A549 (cell line): Measurements from ENCODE around the gene TEX22.

ENCODE experiments used
- EP300 ChIP-seq, 2 experiments: fragments of >200 bp; sonication (Bioruptor Twin); formaldehyde crosslinking; IDR thresholded peaks; 2 replicates in 1 of 2; 3 replicates in 1 of 2; pipeline ENCODE4 v1.6.1; 2016 to 2017
- ESRRA ChIP-seq: fragments of 150-350 bp; IDR thresholded peaks from 2 replicates; pipeline ENCODE4 v1.6.1; 2014; ENCODE audit warnings: mild to moderate bottlenecking, low read length, borderline replicate concordance
- KDM5A ChIP-seq: fragments of 200-600 bp; sonication (generic); IDR thresholded peaks from 2 replicates; pipeline ENCODE4 v1.6.1; 2016; ENCODE audit warnings: antibody characterized with exemption, mild to moderate bottlenecking
- MAFK ChIP-seq: fragments of 450-650 bp; IDR thresholded peaks from 2 replicates; pipeline ENCODE4 v1.6.1; 2014; ENCODE audit not compliant: partially characterized antibody
- NR3C1 ChIP-seq: fragments of >200 bp; sonication (Bioruptor Twin); formaldehyde crosslinking; IDR thresholded peaks from 3 replicates; pipeline ENCODE4 v1.6.1; 2017
- POLR2A ChIP-seq: IDR thresholded peaks from 2 replicates; pipeline ENCODE4 v1.6.1; 2012; ENCODE audit warnings: mild to moderate bottlenecking, low read length
- RAD21 ChIP-seq, 2 experiments: fragments of >200 bp in 1 of 2; sonication (Bioruptor Twin) in 1 of 2; formaldehyde crosslinking in 1 of 2; IDR thresholded peaks in 1 of 2; conservative IDR thresholded peaks in 1 of 2; 2 replicates in 1 of 2; 3 replicates in 1 of 2; pipeline ENCODE4 v1.6.1; 2012 to 2018; ENCODE audit warnings: inconsistent platforms in 1 of 2
- RFX5 ChIP-seq: fragments of 450-650 bp; IDR thresholded peaks from 2 replicates; pipeline ENCODE4 v1.7.1; 2014; ENCODE audit warnings: antibody characterized with exemption, mild to moderate bottlenecking, moderate library complexity
- SMC3 ChIP-seq: fragments of >200 bp; sonication (Bioruptor Twin); formaldehyde crosslinking; IDR thresholded peaks from 3 replicates; pipeline ENCODE4 v1.6.1; 2018; ENCODE audit warnings: inconsistent platforms
- ZFP36 ChIP-seq: fragments of 450-650 bp; IDR thresholded peaks from 2 replicates; pipeline ENCODE4 v1.6.1; 2014; ENCODE audit warnings: borderline replicate concordance; ENCODE audit not compliant: partially characterized antibody
- TF ChIP-seq, protein P1 (sequence below): fragments of >200 bp; sonication (Bioruptor Twin); formaldehyde crosslinking; IDR thresholded peaks from 3 replicates; pipeline ENCODE4 v1.5.1; 2016
- TF ChIP-seq, protein P2 (sequence below): IDR thresholded peaks from 2 replicates; pipeline ENCODE4 v1.6.1; 2012

DNA sequence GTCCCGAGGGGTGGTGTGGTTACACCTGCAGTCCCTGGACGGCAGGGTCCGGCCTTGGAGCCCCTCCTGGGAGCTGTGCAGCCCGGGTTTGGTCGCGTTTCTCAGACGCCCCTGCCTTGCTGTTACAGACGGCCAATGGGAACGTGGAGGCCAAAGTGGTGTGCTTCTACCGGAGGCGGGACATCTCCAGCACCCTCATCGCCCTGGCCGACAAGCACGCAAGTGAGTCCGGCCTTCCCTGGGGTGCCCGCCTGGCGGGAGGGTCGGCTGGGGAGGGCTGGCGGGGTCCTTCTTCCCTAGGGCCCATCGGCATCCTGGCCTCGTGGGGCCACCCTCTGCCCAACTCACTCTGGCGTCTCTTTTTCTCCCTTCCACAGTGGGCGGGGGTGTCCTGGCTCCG, 47.0 kb downstream of the TEX22 start:
- TF ChIP-seq, protein P1, sequence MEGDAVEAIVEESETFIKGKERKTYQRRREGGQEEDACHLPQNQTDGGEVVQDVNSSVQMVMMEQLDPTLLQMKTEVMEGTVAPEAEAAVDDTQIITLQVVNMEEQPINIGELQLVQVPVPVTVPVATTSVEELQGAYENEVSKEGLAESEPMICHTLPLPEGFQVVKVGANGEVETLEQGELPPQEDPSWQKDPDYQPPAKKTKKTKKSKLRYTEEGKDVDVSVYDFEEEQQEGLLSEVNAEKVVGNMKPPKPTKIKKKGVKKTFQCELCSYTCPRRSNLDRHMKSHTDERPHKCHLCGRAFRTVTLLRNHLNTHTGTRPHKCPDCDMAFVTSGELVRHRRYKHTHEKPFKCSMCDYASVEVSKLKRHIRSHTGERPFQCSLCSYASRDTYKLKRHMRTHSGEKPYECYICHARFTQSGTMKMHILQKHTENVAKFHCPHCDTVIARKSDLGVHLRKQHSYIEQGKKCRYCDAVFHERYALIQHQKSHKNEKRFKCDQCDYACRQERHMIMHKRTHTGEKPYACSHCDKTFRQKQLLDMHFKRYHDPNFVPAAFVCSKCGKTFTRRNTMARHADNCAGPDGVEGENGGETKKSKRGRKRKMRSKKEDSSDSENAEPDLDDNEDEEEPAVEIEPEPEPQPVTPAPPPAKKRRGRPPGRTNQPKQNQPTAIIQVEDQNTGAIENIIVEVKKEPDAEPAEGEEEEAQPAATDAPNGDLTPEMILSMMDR: no peak
- no peak for TF ChIP-seq POLR2A
- TF ChIP-seq, protein P2, sequence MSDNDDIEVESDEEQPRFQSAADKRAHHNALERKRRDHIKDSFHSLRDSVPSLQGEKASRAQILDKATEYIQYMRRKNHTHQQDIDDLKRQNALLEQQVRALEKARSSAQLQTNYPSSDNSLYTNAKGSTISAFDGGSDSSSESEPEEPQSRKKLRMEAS: no peak
- TF ChIP-seq EP300 (IDR thresholded peaks at IDR 0.05): no peak
- no peak for TF ChIP-seq NR3C1
- TF ChIP-seq MAFK: no peak
- no peak for TF ChIP-seq ZFP36
- TF ChIP-seq RFX5: no peak
- no peak for TF ChIP-seq RAD21 (conservative IDR thresholded peaks at IDR 0.05 in 1 of 2, IDR thresholded peaks at IDR 0.05 in 1 of 2)
- no peak for TF ChIP-seq ESRRA
- TF ChIP-seq KDM5A: no peak
- no peak for TF ChIP-seq SMC3
